Suprapubic skin (tissue), 4 donors: ENCODE results near the gene CAMK2G. TPM values are rescaled to one million over a fixed set of nuclear protein-coding genes. Genes with fewer than 3 reads are reported as not detected.

Source experiments
- DNase-seq, 2 donors: peaks; one replicate each; pipeline ENCODE4 v3.0.0-alpha.2; 2019; ENCODE audit warnings: low spot score in 2 of 2
- H3K27ac ChIP-seq: fragments of 200-600 bp; sonication (generic); one replicate; pipeline ENCODE4 v1.5.1; 2019
- H3K27me3 ChIP-seq: fragments of 200-600 bp; sonication (generic); one replicate; pipeline ENCODE4 v1.5.1; 2019
- H3K36me3 ChIP-seq: fragments of 200-600 bp; sonication (generic); one replicate; pipeline ENCODE4 v1.5.1; 2019
- H3K4me1 ChIP-seq: fragments of 200-600 bp; sonication (generic); one replicate; pipeline ENCODE4 v1.5.1; 2019
- H3K4me3 ChIP-seq: fragments of 200-600 bp; sonication (generic); one replicate; pipeline ENCODE4 v1.5.1; 2019; ENCODE audit warnings: mild to moderate bottlenecking
- H3K9me3 ChIP-seq: fragments of 200-600 bp; sonication (generic); one replicate; pipeline ENCODE4 v1.5.1; 2019
- EP300 ChIP-seq: sonication (generic); formaldehyde crosslinking; IDR thresholded peaks from one replicate; pipeline ENCODE4 v1.6.1; 2017; ENCODE audit warnings: antibody characterized with exemption
- POLR2A ChIP-seq, 2 donors: fragments of 450-650 bp; IDR thresholded peaks; one replicate each; pipeline ENCODE4 v1.6.1; 2017; ENCODE audit warnings: antibody characterized with exemption in 2 of 2, mild to moderate bottlenecking in 2 of 2, moderate library complexity in 2 of 2
- POLR2AphosphoS5 ChIP-seq, 3 donors: sonication (generic); formaldehyde crosslinking; IDR thresholded peaks; one replicate each; pipeline ENCODE4 v1.6.1; 2017; ENCODE audit warnings: antibody characterized with exemption in 3 of 3
- WGBS: methylation state at CpG from one replicate; pipeline ENCODE4 v1.1.5; 2018; 5-methylcytosine and 5-hydroxymethylcytosine counted together
- total RNA-seq, 4 donors: library from RNA; depleted of rRNA; stranded (reverse); fragments of >200 nt; gene quantifications; one replicate each; pipeline ENCODE4 v1.1.0, GENCODE V29; 2016
- TF ChIP-seq, protein P1 (sequence below), 2 donors: fragments of 200-600 bp in 1 of 2; fragments of 450-650 bp in 1 of 2; sonication (generic) in 1 of 2; IDR thresholded peaks; one replicate each; pipeline ENCODE4 v1.5.1; 2016 to 2019; ENCODE audit warnings: antibody characterized with exemption in 2 of 2, mild to moderate bottlenecking in 1 of 2, moderate library complexity in 1 of 2

CAMK2G gene
- total RNA-seq, 4 donors from 2014 or later = 16.9 to 35.2 (median 20.6) TPM

GRCh38 chr10:73823391-73823790 lies 51.0 kb downstream of the CAMK2G start:
- no peak overlapping the region for H3K27ac ChIP-seq
- H3K4me3 ChIP-seq = no peak overlapping the region
- no peak for DNase-seq
- peaks cover 52% of the 10 kb centered on the region for H3K36me3 ChIP-seq
- H3K27me3 ChIP-seq = no peaks in the 10 kb centered on the region
- TF ChIP-seq POLR2A (IDR thresholded peaks at IDR 0.05) (no peak), POLR2AphosphoS5 (IDR thresholded peaks at IDR 0.05) (no peak), EP300 (no peak)
- TF ChIP-seq, protein P1, sequence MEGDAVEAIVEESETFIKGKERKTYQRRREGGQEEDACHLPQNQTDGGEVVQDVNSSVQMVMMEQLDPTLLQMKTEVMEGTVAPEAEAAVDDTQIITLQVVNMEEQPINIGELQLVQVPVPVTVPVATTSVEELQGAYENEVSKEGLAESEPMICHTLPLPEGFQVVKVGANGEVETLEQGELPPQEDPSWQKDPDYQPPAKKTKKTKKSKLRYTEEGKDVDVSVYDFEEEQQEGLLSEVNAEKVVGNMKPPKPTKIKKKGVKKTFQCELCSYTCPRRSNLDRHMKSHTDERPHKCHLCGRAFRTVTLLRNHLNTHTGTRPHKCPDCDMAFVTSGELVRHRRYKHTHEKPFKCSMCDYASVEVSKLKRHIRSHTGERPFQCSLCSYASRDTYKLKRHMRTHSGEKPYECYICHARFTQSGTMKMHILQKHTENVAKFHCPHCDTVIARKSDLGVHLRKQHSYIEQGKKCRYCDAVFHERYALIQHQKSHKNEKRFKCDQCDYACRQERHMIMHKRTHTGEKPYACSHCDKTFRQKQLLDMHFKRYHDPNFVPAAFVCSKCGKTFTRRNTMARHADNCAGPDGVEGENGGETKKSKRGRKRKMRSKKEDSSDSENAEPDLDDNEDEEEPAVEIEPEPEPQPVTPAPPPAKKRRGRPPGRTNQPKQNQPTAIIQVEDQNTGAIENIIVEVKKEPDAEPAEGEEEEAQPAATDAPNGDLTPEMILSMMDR (IDR thresholded peaks at IDR 0.05) = no peak
- 86% methylated on average over 7 of the region's 7 CpGs for WGBS
- H3K9me3 ChIP-seq = no peaks in the 10 kb centered on the region
- peaks cover 22% of the 10 kb centered on the region for H3K4me1 ChIP-seq

- Histone ChIP-seq H3K4me3 (peak overlapping the region; percentile 24), H3K27me3 (no peaks in the 10 kb centered on the region), H3K27ac (peak overlapping the region; percentile 81), H3K9me3 (no peaks in the 10 kb centered on the region), H3K4me1 (peaks cover 48% of the 10 kb centered on the region), H3K36me3 (peaks cover 36% of the 10 kb centered on the region)
- TF ChIP-seq POLR2A (IDR thresholded peaks at IDR 0.05) (no peak), POLR2AphosphoS5 (IDR thresholded peaks at IDR 0.05) (no peak), EP300 (no peak)
- TF ChIP-seq, protein P1 (IDR thresholded peaks at IDR 0.05) = no peak
- no peak for DNase-seq
- WGBS = 52% methylated on average over 12 of the region's 20 CpGs
Measured at GRCh38 chr10:73819513-73820093, 54.8 kb downstream of the CAMK2G start.

- WGBS = 53% methylated on average over 5 of the region's 5 CpGs
- H3K9me3 ChIP-seq = no peaks in the 10 kb centered on the region
- H3K27me3 ChIP-seq = no peaks in the 10 kb centered on the region
- DNase-seq = no peak
- peak overlapping the region; percentile 81 for H3K27ac ChIP-seq
- TF ChIP-seq POLR2AphosphoS5 (IDR thresholded peaks at IDR 0.05) (no peak), EP300 (no peak), POLR2A (IDR thresholded peaks at IDR 0.05) (no peak)
- TF ChIP-seq, protein P1 (IDR thresholded peaks at IDR 0.05) = no peak
- peaks cover 36% of the 10 kb centered on the region for H3K36me3 ChIP-seq
- H3K4me3 ChIP-seq = peak overlapping the region; percentile 24
- H3K4me1 ChIP-seq = peaks cover 48% of the 10 kb centered on the region
Measured at GRCh38 chr10:73819081-73819480, 55.3 kb downstream of the CAMK2G start.

DNA sequence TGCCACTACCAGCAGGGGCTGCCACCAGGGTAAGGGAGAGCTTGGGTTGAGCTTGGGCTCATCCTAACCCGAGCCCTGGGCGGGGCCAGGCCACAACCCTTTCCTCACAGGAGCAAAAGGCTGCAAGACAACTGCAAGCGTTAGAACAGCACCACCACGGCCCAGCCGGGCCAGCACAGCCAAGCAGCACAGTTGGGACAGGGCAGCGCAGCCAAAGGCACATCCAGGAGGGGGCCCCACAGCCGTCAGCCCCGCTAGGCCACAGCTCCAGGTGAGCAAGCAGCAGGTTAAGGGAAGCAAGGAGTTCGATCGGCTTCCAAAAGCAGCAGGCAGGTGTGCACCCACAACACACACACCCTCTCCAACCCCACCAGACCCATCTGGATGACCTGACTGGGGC lies 56.0 kb downstream of the CAMK2G start:
- Histone ChIP-seq H3K36me3 (peaks cover 36% of the 10 kb centered on the region), H3K27ac (peak overlapping the region; percentile 20), H3K4me1 (peaks cover 48% of the 10 kb centered on the region), H3K27me3 (no peaks in the 10 kb centered on the region), H3K9me3 (no peaks in the 10 kb centered on the region), H3K4me3 (no peak overlapping the region)
- TF ChIP-seq EP300 (no peak), POLR2AphosphoS5 (IDR thresholded peaks at IDR 0.05) (no peak), POLR2A (IDR thresholded peaks at IDR 0.05) (no peak)
- TF ChIP-seq, protein P1 (IDR thresholded peaks at IDR 0.05) = no peak
- DNase-seq = no peak
- WGBS = 85% methylated on average over 4 of the region's 10 CpGs

GRCh38 chr10:73817826-73818225 lies 56.5 kb downstream of the CAMK2G start:
- peaks cover 39% of the 10 kb centered on the region for H3K36me3 ChIP-seq
- H3K27me3 ChIP-seq = no peaks in the 10 kb centered on the region
- H3K27ac ChIP-seq = peak overlapping the region; percentile 20
- peaks cover 48% of the 10 kb centered on the region for H3K4me1 ChIP-seq
- no peaks in the 10 kb centered on the region for H3K9me3 ChIP-seq
- no peak for DNase-seq
- WGBS = 80% methylated on average over 5 of the region's 5 CpGs
- TF ChIP-seq, protein P1 (IDR thresholded peaks at IDR 0.05) = no peak
- TF ChIP-seq POLR2A (IDR thresholded peaks at IDR 0.05) = no peak
- no peak for TF ChIP-seq POLR2AphosphoS5 (IDR thresholded peaks at IDR 0.05)
- no peak for TF ChIP-seq EP300
- no peak overlapping the region for H3K4me3 ChIP-seq
